H1 (cell line): ENCODE data around the gene LTO1. TPM values are rescaled to one million over a fixed set of nuclear protein-coding genes. Genes with fewer than 3 reads are reported as not detected.

Source experiments
- CTCF ChIA-PET: fragments of 300-600 bp; sonication (Branson Sonifier 250); formaldehyde crosslinking; loops from one replicate; lab custom pipeline; 2021; ENCODE audit not compliant: partially characterized antibody; lab: Charles Lee
- POLR2A ChIA-PET: fragments of 300-600 bp; sonication (Branson Sonifier 250); formaldehyde crosslinking; loops from one replicate; lab custom pipeline; 2021; ENCODE audit warnings: inconsistent platforms; ENCODE audit not compliant: partially characterized antibody; lab: Charles Lee
- DNase-seq, 2 experiments: peaks; one replicate each; pipeline versions ENCODE4 v3.0.0 to v3.0.0-alpha.2; 2010 to 2022; ENCODE audit warnings: low spot score in 2 of 2, low read depth in 1 of 2, mixed read lengths in 1 of 2
- FAIRE-seq: peaks from 2 replicates; lab custom pipeline; 2011; peaks lifted over from hg19 to GRCh38; lab: Jason Lieb, UNC
- H2AFZ ChIP-seq: 2 replicates; pipeline ENCODE4 v1.8.1; 2012; ENCODE audit warnings: low read length, inconsistent platforms
- H2AK5ac ChIP-seq: 2 replicates; pipeline ENCODE4 v1.6.1; 2013; ENCODE audit warnings: low read depth, low read length
- H2BK120ac ChIP-seq: replicated peaks from 2 replicates; pipeline ENCODE3; 2013; ENCODE audit warnings: low read depth, low read length, inconsistent platforms
- H2BK12ac ChIP-seq: 2 replicates; pipeline ENCODE4 v1.6.1; 2013; ENCODE audit warnings: low read depth, low read length
- H2BK15ac ChIP-seq: 2 replicates; pipeline ENCODE4 v1.6.1; 2013; ENCODE audit warnings: low read length
- H2BK20ac ChIP-seq: 2 replicates; pipeline ENCODE4 v1.6.1; 2013; ENCODE audit warnings: low read length
- H2BK5ac ChIP-seq: 2 replicates; pipeline ENCODE4 v1.6.1; 2013; ENCODE audit warnings: low read depth, low read length
- H3K14ac ChIP-seq: 2 replicates; pipeline ENCODE4 v1.6.1; 2013; ENCODE audit warnings: inconsistent platforms; ENCODE audit not compliant: insufficient read length
- H3K18ac ChIP-seq: 2 replicates; pipeline ENCODE4 v1.6.1; 2013; ENCODE audit warnings: low read length; ENCODE audit errors: extremely low read depth
- H3K23ac ChIP-seq: 2 replicates; pipeline ENCODE4 v1.6.1; 2013; ENCODE audit warnings: inconsistent platforms; ENCODE audit not compliant: insufficient read length
- H3K23me2 ChIP-seq: 2 replicates; pipeline ENCODE4 v1.6.1; 2013; ENCODE audit warnings: low read depth, low read length
- H3K27ac ChIP-seq: 2 replicates; pipeline ENCODE4 v1.6.1; 2011; ENCODE audit warnings: low read depth, low read length, inconsistent platforms
- H3K27me3 ChIP-seq, 4 experiments: replicated peaks in 1 of 4; 1 replicate in 1 of 4; 2 replicates in 3 of 4; pipeline versions ENCODE4 v1.6.1 to v1.8.1; 2011 to 2013; ENCODE audit warnings: low read length in 3 of 4, mild to moderate bottlenecking in 3 of 4, inconsistent platforms in 2 of 4, mixed read lengths in 2 of 4, moderate library complexity in 1 of 4; ENCODE audit not compliant: control insufficient read depth in 3 of 4, insufficient read depth in 3 of 4; ENCODE audit errors: extremely low read depth in 1 of 4
- H3K36me3 ChIP-seq, 4 experiments: 2 replicates each; pipeline versions ENCODE4 v1.6.1 to v1.8.1; 2011 to 2013; ENCODE audit warnings: mild to moderate bottlenecking in 4 of 4, low read length in 3 of 4, moderate library complexity in 2 of 4, control low read depth in 1 of 4, inconsistent platforms in 1 of 4; ENCODE audit not compliant: insufficient read depth in 4 of 4, control insufficient read depth in 2 of 4
- H3K4ac ChIP-seq: replicated peaks from 2 replicates; pipeline ENCODE3; 2013; ENCODE audit warnings: low read length, low read depth, mixed read lengths, inconsistent platforms; ENCODE audit not compliant: insufficient read length
- H3K4me1 ChIP-seq, 4 experiments: replicated peaks in 1 of 4; 1 replicate in 1 of 4; 2 replicates in 3 of 4; pipeline versions ENCODE4 v1.6.1 to v1.8.1; 2011 to 2013; ENCODE audit warnings: low read length in 3 of 4, inconsistent platforms in 2 of 4, mixed read lengths in 1 of 4; ENCODE audit not compliant: insufficient read depth in 4 of 4, control insufficient read depth in 3 of 4
- H3K4me2 ChIP-seq, 2 experiments: 2 replicates each; pipeline versions ENCODE4 v1.6.1 to v1.8.1; 2011 to 2013; ENCODE audit warnings: low read depth in 2 of 2, low read length in 2 of 2, control low read depth in 1 of 2, inconsistent platforms in 1 of 2, mild to moderate bottlenecking in 1 of 2; ENCODE audit not compliant: insufficient read depth in 1 of 2
- H3K4me3 ChIP-seq, 4 experiments: fragments of 200-600, 300-600 bp in 1 of 4; sonication (generic), shearing (Covaris generic), sonication (Bioruptor Twin) in 1 of 4; 2 replicates each; pipeline versions ENCODE4 v1.5.1 to v1.8.1; 2011 to 2016; ENCODE audit warnings: low read length in 4 of 4, low read depth in 3 of 4, control low read depth in 2 of 4, inconsistent platforms in 2 of 4, mild to moderate bottlenecking in 2 of 4, mixed read lengths in 1 of 4, moderate library complexity in 1 of 4; ENCODE audit not compliant: insufficient read depth in 2 of 4; ENCODE audit errors: extremely low read depth in 1 of 4
- H3K56ac ChIP-seq: replicated peaks from 2 replicates; pipeline ENCODE3; 2013; ENCODE audit warnings: low read depth, mild to moderate bottlenecking, mixed read lengths, low read length, inconsistent platforms; ENCODE audit not compliant: insufficient read length
- H3K79me1 ChIP-seq: 2 replicates; pipeline ENCODE4 v1.6.1; 2013; ENCODE audit warnings: low read depth, low read length, control low read depth
- H3K79me2 ChIP-seq, 2 experiments: 2 replicates each; pipeline versions ENCODE4 v1.6.1 to v1.8.1; 2012 to 2013; ENCODE audit warnings: low read length in 2 of 2, mild to moderate bottlenecking in 2 of 2, inconsistent platforms in 1 of 2; ENCODE audit not compliant: insufficient read depth in 2 of 2, control insufficient read depth in 1 of 2
- H3K9ac ChIP-seq, 4 experiments: replicated peaks in 1 of 4; 1 replicate in 1 of 4; 2 replicates in 3 of 4; pipeline versions ENCODE4 v1.6.1 to v1.8.1; 2011 to 2013; ENCODE audit warnings: low read depth in 3 of 4, low read length in 3 of 4, control low read depth in 2 of 4, mild to moderate bottlenecking in 2 of 4, moderate library complexity in 2 of 4, inconsistent platforms in 1 of 4; ENCODE audit errors: extremely low read depth in 1 of 4
- H3K9me3 ChIP-seq, 2 experiments: 2 replicates each; pipeline versions ENCODE4 v1.6.1 to v1.8.1; 2012 to 2013; ENCODE audit warnings: mild to moderate bottlenecking in 2 of 2, moderate library complexity in 2 of 2, control low read depth in 1 of 2, inconsistent platforms in 1 of 2, low read depth in 1 of 2, low read length in 1 of 2, mixed read lengths in 1 of 2; ENCODE audit not compliant: insufficient read depth in 2 of 2
- H4K20me1 ChIP-seq, 2 experiments: replicated peaks in 1 of 2; 2 replicates each; pipeline versions ENCODE3 to v1.8.1; 2011 to 2013; ENCODE audit warnings: inconsistent platforms in 2 of 2, low read length in 2 of 2, mild to moderate bottlenecking in 1 of 2; ENCODE audit not compliant: insufficient read depth in 2 of 2, control insufficient read depth in 1 of 2
- H4K5ac ChIP-seq: 2 replicates; pipeline ENCODE4 v1.6.1; 2013; ENCODE audit warnings: low read length, low read depth, mixed read lengths, inconsistent platforms; ENCODE audit not compliant: insufficient read length
- H4K8ac ChIP-seq: 2 replicates; pipeline ENCODE4 v1.8.0; 2013; ENCODE audit warnings: mild to moderate bottlenecking, moderate library complexity, low read length, inconsistent platforms; ENCODE audit not compliant: insufficient read depth; ENCODE audit errors: extremely low read depth
- H4K91ac ChIP-seq: replicated peaks from 2 replicates; pipeline ENCODE3; 2013; ENCODE audit warnings: low read length, mixed read lengths, inconsistent platforms; ENCODE audit not compliant: insufficient read length
- CBX5 ChIP-seq: fragments of 300-800, 300-1000 bp; sonication (generic); IDR thresholded peaks from 2 replicates; pipeline ENCODE4 v1.7.1; 2016; ENCODE audit warnings: antibody characterized with exemption, low read length, low read depth
- CEBPB ChIP-seq: IDR thresholded peaks from 2 replicates; pipeline ENCODE4 v1.6.1; 2012; ENCODE audit warnings: low read depth, low read length
- KDM1A ChIP-seq: fragments of 200-600, 300-600 bp; sonication (generic); IDR thresholded peaks from 2 replicates; pipeline ENCODE4 v1.7.1; 2016; ENCODE audit warnings: mild to moderate bottlenecking, low read length, borderline replicate concordance
- NRF1 ChIP-seq: IDR thresholded peaks from 2 replicates; pipeline ENCODE4 v1.6.1; 2011; ENCODE audit warnings: mild to moderate bottlenecking, low read depth, low read length, improper control_type of control experiment
- RBBP5 ChIP-seq: IDR thresholded peaks from 2 replicates; pipeline ENCODE4 v1.7.1; 2012; ENCODE audit warnings: low read depth, mild to moderate bottlenecking, inconsistent platforms, low read length, moderate library complexity, borderline replicate concordance
- SIX5 ChIP-seq: IDR thresholded peaks from 2 replicates; pipeline ENCODE4 v1.6.1; 2011; ENCODE audit warnings: mild to moderate bottlenecking, low read depth, low read length
- USF2 ChIP-seq: IDR thresholded peaks from 2 replicates; pipeline ENCODE4 v1.6.1; 2011; ENCODE audit warnings: low read length, improper control_type of control experiment
- YY1 ChIP-seq: IDR thresholded peaks from 2 replicates; pipeline ENCODE4 v1.6.1; 2011; ENCODE audit warnings: low read depth, mild to moderate bottlenecking, low read length
- WGBS, 2 experiments: shearing (Covaris generic) in 1 of 2; methylation state at CpG; one replicate each; pipeline versions ENCODE4 v1.1.6 to v1.1.7; 2013 to 2015; ENCODE audit warnings: low lambda C conversion rate in 2 of 2, mixed read lengths in 2 of 2, inconsistent platforms in 1 of 2, low coverage in 1 of 2, missing lambda C conversion rate in 1 of 2; ENCODE audit not compliant: insufficient replicate concordance in 2 of 2, insufficient coverage in 1 of 2, insufficient read length in 1 of 2; ENCODE audit errors: extremely low coverage in 1 of 2, missing lambda C conversion rate in 1 of 2; 5-methylcytosine and 5-hydroxymethylcytosine counted together
- polyA plus RNA-seq, 7 experiments: library from polyadenylated mRNA; depleted of rRNA in 3 of 7; stranded (reverse) in 5 of 7; unstranded in 2 of 7; fragments of >200 nt in 5 of 7; fragments of 200-250 nt in 2 of 7; gene quantifications; 1 replicate in 5 of 7; 2 replicates in 1 of 7; 4 replicates in 1 of 7; pipeline versions ENCODE4 v1.2.1 to v1.2.3, GENCODE V29; 2011 to 2013; ENCODE audit warnings: missing spikeins in 2 of 7, mixed read lengths in 2 of 7
- total RNA-seq: library from RNA; stranded (reverse); fragmentation: NEBNext Ultra II Directional; extraction: Animal tissue kit (Norgen Biotek cat#: 25700); gene quantifications from 2 replicates; pipeline ENCODE4 v1.2.1, GENCODE V29; 2021

The LTO1 gene
- total and polyA plus RNA-seq, 2 of the 8 experiments (the other 6 are each of a cell fraction or from before 2014, with no cell fraction given), result 15.4 to 21.3 TPM

GRCh38 chr11:69670158-69670845, 4.9 kb downstream of the LTO1 start:
- Histone ChIP-seq H2BK15ac (no peak overlapping the region), H4K20me1 (peaks cover 7 to 9% of the 10 kb centered on the region in 2 experiments), H4K91ac (no peak overlapping the region), H3K23ac (no peak overlapping the region), H2BK5ac (no peak overlapping the region), H2AK5ac (no peak overlapping the region), H3K14ac (no peak overlapping the region), H2BK120ac (no peak overlapping the region), H3K4ac (no peak overlapping the region), H3K4me3 (no peak overlapping the region), H3K56ac (no peak overlapping the region), H3K18ac (no peak overlapping the region), H3K27me3 (no peaks in the 10 kb centered on the region), H3K4me1 (peaks cover 3 to 5% (median 4%) of the 10 kb centered on the region in 4 experiments), H3K4me2 (no peak overlapping the region), H3K27ac (no peak overlapping the region), H3K9me3 (no peaks in the 10 kb centered on the region), H2BK20ac (no peak overlapping the region), H3K36me3 (peaks cover 3 to 19% (median 8%) of the 10 kb centered on the region in 4 experiments; a peak in 7 of 8 replicates), H4K5ac (no peak overlapping the region), H3K79me1 (peaks cover 13% of the 10 kb centered on the region), H3K23me2 (no peaks in the 10 kb centered on the region; the same call in 1 of the 2 replicates), H3K9ac (no peak overlapping the region), H3K79me2 (peaks cover 5 to 20% of the 10 kb centered on the region in 2 experiments; a peak in 3 of 4 replicates), H4K8ac (no peak overlapping the region), H2BK12ac (no peak overlapping the region), H2AFZ (no peak overlapping the region)
- 51% methylated on average over 18 of the region's 18 CpGs; no CpG with 5 or more reads in 1 of the 2 experiments for WGBS, 2 experiments
- POLR2A ChIA-PET, result interaction anchor here (0.6 to 4.5 kb wide), 8 partner anchors 13 to 424 kb away, joined by 3 to 18 read pairs (median 3); no protein-coding TSS in a partner anchor
- CTCF ChIA-PET, result interaction anchor here (0.6 to 5.1 kb wide), 28 partner anchors 11 to 598 kb away, joined by 3 to 81 read pairs (median 4); no protein-coding TSS in a partner anchor
- FAIRE-seq (peak; percentile 36), DNase-seq (peak in 1 of 2 experiments; percentile 90)
- no peak for TF ChIP-seq SIX5
- 0 out of 2 replicates have a peak, but pooled peaks have one; percentile 18 for TF ChIP-seq USF2
- TF ChIP-seq RBBP5, result no peak
- no peak for TF ChIP-seq NRF1
- TF ChIP-seq KDM1A, result no peak
- TF ChIP-seq CEBPB, result no peak
- TF ChIP-seq YY1, result peak; percentile 32; the same call in 1 of the 2 replicates
- TF ChIP-seq CBX5, result no peak
